ENCODE data around the gene MARS1.

DNA sequence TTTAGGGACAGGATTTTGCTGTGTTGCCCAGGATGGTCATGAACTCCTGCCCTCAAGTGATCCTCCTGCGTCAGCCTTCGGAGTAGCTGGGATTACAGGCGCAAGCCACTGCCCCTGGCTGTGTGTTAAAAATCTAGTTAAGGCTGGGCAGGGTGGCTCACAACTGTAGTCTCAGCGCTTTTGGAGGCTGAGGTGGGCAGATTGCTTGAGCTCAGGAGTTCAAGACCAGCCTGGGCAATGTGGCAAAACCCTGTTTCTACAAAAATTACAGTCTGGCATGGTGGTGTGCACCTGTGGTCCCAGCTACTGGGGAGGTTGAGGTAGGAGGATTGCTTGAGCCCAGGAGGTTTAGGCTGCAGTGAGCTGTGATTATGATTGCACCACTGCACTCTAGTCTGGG lies 23.3 kb downstream of the MARS1 start:
- TF ChIP-seq EZH2phosphoT487 (IDR thresholded peaks at IDR 0.05; ENCODE audit: low read length), result no peak
- no peak for TF ChIP-seq EZH2 (optimal IDR thresholded peaks at IDR 0.05; ENCODE audit: low read depth, low read length)
- TF ChIP-seq, protein P1, sequence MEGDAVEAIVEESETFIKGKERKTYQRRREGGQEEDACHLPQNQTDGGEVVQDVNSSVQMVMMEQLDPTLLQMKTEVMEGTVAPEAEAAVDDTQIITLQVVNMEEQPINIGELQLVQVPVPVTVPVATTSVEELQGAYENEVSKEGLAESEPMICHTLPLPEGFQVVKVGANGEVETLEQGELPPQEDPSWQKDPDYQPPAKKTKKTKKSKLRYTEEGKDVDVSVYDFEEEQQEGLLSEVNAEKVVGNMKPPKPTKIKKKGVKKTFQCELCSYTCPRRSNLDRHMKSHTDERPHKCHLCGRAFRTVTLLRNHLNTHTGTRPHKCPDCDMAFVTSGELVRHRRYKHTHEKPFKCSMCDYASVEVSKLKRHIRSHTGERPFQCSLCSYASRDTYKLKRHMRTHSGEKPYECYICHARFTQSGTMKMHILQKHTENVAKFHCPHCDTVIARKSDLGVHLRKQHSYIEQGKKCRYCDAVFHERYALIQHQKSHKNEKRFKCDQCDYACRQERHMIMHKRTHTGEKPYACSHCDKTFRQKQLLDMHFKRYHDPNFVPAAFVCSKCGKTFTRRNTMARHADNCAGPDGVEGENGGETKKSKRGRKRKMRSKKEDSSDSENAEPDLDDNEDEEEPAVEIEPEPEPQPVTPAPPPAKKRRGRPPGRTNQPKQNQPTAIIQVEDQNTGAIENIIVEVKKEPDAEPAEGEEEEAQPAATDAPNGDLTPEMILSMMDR (IDR thresholded peaks at IDR 0.05; ENCODE audit: low read length), result no peak
